HEK293 (cell line): ENCODE data around the gene VSTM2A.

Experiments used
- CTCF ChIA-PET: fragments of 350-600 bp; formaldehyde crosslinking; extraction: SDS; loops from one replicate; lab custom pipeline; 2021; ENCODE audit warnings: antibody characterized with exemption; lab: Yijun Ruan, JAX
- POLR2A ChIA-PET: fragments of 300-600 bp; formaldehyde crosslinking; extraction: SDS; loops from one replicate; lab custom pipeline; 2020; ENCODE audit warnings: antibody characterized with exemption, inconsistent platforms; lab: Yijun Ruan, JAX
- H3K27ac ChIP-seq: fragments of 200-500 bp; sonication (Bioruptor generic); 2 replicates; pipeline ENCODE4 v1.5.1; 2014; ENCODE audit warnings: low read depth, low read length, control low read depth, inconsistent platforms; ENCODE audit errors: extremely low read depth
- H3K36me3 ChIP-seq, 2 experiments: fragments of 200-500 bp in 1 of 2; sonication (Bioruptor generic) in 1 of 2; 1 replicate in 1 of 2; 2 replicates in 1 of 2; pipeline ENCODE4 v1.5.1; 2014 to 2017; ENCODE audit warnings: inconsistent platforms in 2 of 2, low read length in 2 of 2; ENCODE audit not compliant: control insufficient read depth in 2 of 2, insufficient read depth in 1 of 2
- H3K4me1 ChIP-seq: fragments of 200-500 bp; sonication (Bioruptor generic); 2 replicates; pipeline ENCODE4 v1.5.1; 2014; ENCODE audit warnings: mild to moderate bottlenecking, low read length, inconsistent platforms; ENCODE audit not compliant: control insufficient read depth, insufficient read depth
- H3K4me3 ChIP-seq: 2 replicates; pipeline ENCODE4 v1.5.1; 2011; ENCODE audit warnings: low read depth, mild to moderate bottlenecking, control low read depth, low read length, moderate library complexity
- H3K9me3 ChIP-seq: fragments of 200-500 bp; sonication (Bioruptor generic); 2 replicates; pipeline ENCODE4 v1.5.1; 2014; ENCODE audit warnings: low read depth, low read length, inconsistent platforms; ENCODE audit not compliant: control insufficient read depth, insufficient read depth
- CTCF ChIP-seq: fragments of 450-650 bp; formaldehyde crosslinking; IDR thresholded peaks from 2 replicates; pipeline ENCODE4 v1.5.1; 2016; ENCODE audit warnings: missing biosample characterization, missing genetic modification characterization
- KLF7 ChIP-seq: fragments of 450-650 bp; formaldehyde crosslinking; IDR thresholded peaks from 2 replicates; pipeline ENCODE4 v1.5.1; 2016; ENCODE audit warnings: missing biosample characterization, missing genetic modification characterization, borderline replicate concordance
- MEIS1 ChIP-seq: sonication (generic); formaldehyde crosslinking; IDR thresholded peaks from 2 replicates; pipeline ENCODE4 v1.8.1; 2022; ENCODE audit warnings: missing genetic modification reagents, mild to moderate bottlenecking, borderline replicate concordance
- PRDM1 ChIP-seq: fragments of 450-650 bp; formaldehyde crosslinking; IDR thresholded peaks from 2 replicates; pipeline ENCODE4; 2016; ENCODE audit warnings: missing biosample characterization, missing genetic modification characterization
- RBAK ChIP-seq: fragments of 450-650 bp; formaldehyde crosslinking; IDR thresholded peaks from 2 replicates; pipeline ENCODE4 v1.5.1; 2016; ENCODE audit warnings: missing biosample characterization, missing genetic modification characterization
- SETDB1 ChIP-seq: IDR thresholded peaks from one replicate; pipeline ENCODE4 v1.6.1; 2017; ENCODE audit warnings: mild to moderate bottlenecking, low read length, moderate library complexity, mixed read lengths; ENCODE audit not compliant: insufficient read length
- WT1 ChIP-seq: fragments of 450-650 bp; formaldehyde crosslinking; IDR thresholded peaks from 2 replicates; pipeline ENCODE4 v1.5.1; 2016; ENCODE audit warnings: missing biosample characterization, missing genetic modification characterization
- ZBTB20 ChIP-seq: fragments of 450-650 bp; formaldehyde crosslinking; IDR thresholded peaks from 2 replicates; pipeline ENCODE4 v1.5.1; 2016; ENCODE audit warnings: missing biosample characterization, missing genetic modification characterization
- ZBTB26 ChIP-seq: fragments of 450-650 bp; formaldehyde crosslinking; optimal IDR thresholded peaks from 2 replicates; pipeline ENCODE3; 2016; ENCODE audit warnings: missing biosample characterization, mild to moderate bottlenecking, missing genetic modification characterization
- ZFP3 ChIP-seq: fragments of 450-650 bp; formaldehyde crosslinking; IDR thresholded peaks from 2 replicates; pipeline ENCODE4 v1.5.1; 2016; ENCODE audit warnings: low read depth, missing biosample characterization, missing genetic modification characterization
- ZNF10 ChIP-seq: fragments of 450-650 bp; formaldehyde crosslinking; IDR thresholded peaks from 2 replicates; pipeline ENCODE4 v1.5.1; 2017; ENCODE audit warnings: missing biosample characterization, missing genetic modification characterization
- ZNF132 ChIP-seq: fragments of 450-650 bp; formaldehyde crosslinking; IDR thresholded peaks from 2 replicates; pipeline ENCODE4 v1.5.1; 2017; ENCODE audit warnings: missing biosample characterization, missing genetic modification characterization, borderline replicate concordance
- ZNF202 ChIP-seq: fragments of 450-650 bp; formaldehyde crosslinking; IDR thresholded peaks from 2 replicates; pipeline ENCODE4 v1.5.1; 2016; ENCODE audit warnings: missing biosample characterization, missing genetic modification characterization, borderline replicate concordance
- ZNF302 ChIP-seq: fragments of 450-650 bp; formaldehyde crosslinking; IDR thresholded peaks from 2 replicates; pipeline ENCODE4 v1.5.1; 2016; ENCODE audit warnings: missing biosample characterization, missing genetic modification characterization, low read depth
- ZNF311 ChIP-seq: fragments of 450-650 bp; formaldehyde crosslinking; IDR thresholded peaks from 2 replicates; pipeline ENCODE4 v1.5.1; 2017; ENCODE audit warnings: missing biosample characterization, missing genetic modification characterization, borderline replicate concordance
- ZNF354C ChIP-seq: fragments of 450-650 bp; formaldehyde crosslinking; IDR thresholded peaks from 2 replicates; pipeline ENCODE4 v1.5.1; 2016; ENCODE audit warnings: missing biosample characterization, missing genetic modification characterization, low read depth, borderline replicate concordance
- ZNF626 ChIP-seq: fragments of 450-650 bp; sonication (Bioruptor Pico); formaldehyde crosslinking; IDR thresholded peaks from 2 replicates; pipeline ENCODE4 v1.5.1; 2018; ENCODE audit warnings: missing biosample characterization, missing genetic modification characterization, inconsistent platforms
- ZNF654 ChIP-seq: fragments of 450-650 bp; formaldehyde crosslinking; IDR thresholded peaks from 2 replicates; pipeline ENCODE4 v1.5.1; 2016; ENCODE audit warnings: low read depth, missing biosample characterization, missing genetic modification characterization
- ZNF785 ChIP-seq: fragments of 450-650 bp; formaldehyde crosslinking; IDR thresholded peaks from 2 replicates; pipeline ENCODE4 v1.5.1; 2016; ENCODE audit warnings: missing biosample characterization, missing genetic modification characterization
- ZSCAN5A ChIP-seq: fragments of 450-650 bp; formaldehyde crosslinking; IDR thresholded peaks from 2 replicates; pipeline ENCODE4 v1.5.1; 2016; ENCODE audit warnings: missing biosample characterization, missing genetic modification characterization
- TF ChIP-seq, protein P1 (sequence below): IDR thresholded peaks from 2 replicates; pipeline ENCODE4 v1.6.1; 2011; ENCODE audit warnings: mild to moderate bottlenecking, low read depth, low read length, borderline replicate concordance

Gene VSTM2A

GRCh38 chr7:54556121-54556520 lies 13.9 kb downstream of the VSTM2A start (continued):
- TF ChIP-seq SETDB1 (no peak), ZNF132 (tag by site-specific recombination) (no peak), ZBTB26 (tag by site-specific recombination) (no peak), PRDM1 (tag by site-specific recombination) (no peak), ZNF311 (tag by site-specific recombination) (no peak)

DNA sequence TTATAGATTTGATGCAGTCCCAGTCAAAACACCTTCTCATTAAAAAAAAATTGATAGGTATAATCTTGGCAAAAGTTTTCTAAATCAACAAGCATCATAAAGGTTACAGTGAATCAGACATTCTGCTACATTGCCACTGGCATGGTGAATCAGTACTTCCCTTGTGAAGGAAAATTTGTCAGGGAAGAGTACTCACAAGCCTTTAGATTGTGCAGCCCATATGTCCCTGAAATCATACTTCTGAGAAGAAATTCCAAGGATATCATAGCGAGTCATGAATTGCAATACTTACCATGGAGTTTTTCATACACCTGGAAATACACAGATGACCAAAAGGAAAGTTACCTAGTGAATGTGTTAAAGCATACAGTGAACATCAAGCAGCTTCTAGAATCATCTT lies 17.2 kb downstream of the VSTM2A start:
- CTCF ChIA-PET, result no interaction called here
- H3K4me3 ChIP-seq, result no peak overlapping the region
- no peaks in the 10 kb centered on the region for H3K4me1 ChIP-seq
- no peaks in the 10 kb centered on the region for H3K9me3 ChIP-seq
- H3K36me3 ChIP-seq, result no peaks in the 10 kb centered on the region
- POLR2A ChIA-PET, result no interaction called here
- H3K27ac ChIP-seq, result no peak overlapping the region
- no peak for TF ChIP-seq ZNF354C (tag by site-specific recombination)

GRCh38 chr7:54560198-54560597 lies 18.0 kb downstream of the VSTM2A start:
- no peaks in the 10 kb centered on the region for H3K36me3 ChIP-seq
- no peak for TF ChIP-seq ZNF654 (tag by site-specific recombination)
- TF ChIP-seq MEIS1 (CRISPR knock-in tag), result no peak

GRCh38 chr7:54560723-54561122 lies 18.5 kb downstream of the VSTM2A start:
- ChIA-PET POLR2A (no interaction called here), CTCF (no interaction called here)
- no peaks in the 10 kb centered on the region for H3K9me3 ChIP-seq
- H3K4me1 ChIP-seq, result no peaks in the 10 kb centered on the region
- no peak overlapping the region for H3K4me3 ChIP-seq
- TF ChIP-seq CTCF (tag by site-specific recombination) (no peak), ZNF785 (no peak), ZNF202 (tag by site-specific recombination) (no peak), WT1 (tag by site-specific recombination) (no peak), KLF7 (tag by site-specific recombination) (no peak)
- TF ChIP-seq, all 188 proteins: peak for 0
- Histone ChIP-seq H3K27ac (no peak overlapping the region), H3K36me3 (no peaks in the 10 kb centered on the region)

More at GRCh38 chr7:54560198-54560597, 18.0 kb downstream of the VSTM2A start:
- Histone ChIP-seq H3K4me3 (no peak overlapping the region), H3K9me3 (no peaks in the 10 kb centered on the region), H3K27ac (no peak overlapping the region), H3K4me1 (no peaks in the 10 kb centered on the region)
- ChIA-PET POLR2A (no interaction called here), CTCF (no interaction called here)

DNA sequence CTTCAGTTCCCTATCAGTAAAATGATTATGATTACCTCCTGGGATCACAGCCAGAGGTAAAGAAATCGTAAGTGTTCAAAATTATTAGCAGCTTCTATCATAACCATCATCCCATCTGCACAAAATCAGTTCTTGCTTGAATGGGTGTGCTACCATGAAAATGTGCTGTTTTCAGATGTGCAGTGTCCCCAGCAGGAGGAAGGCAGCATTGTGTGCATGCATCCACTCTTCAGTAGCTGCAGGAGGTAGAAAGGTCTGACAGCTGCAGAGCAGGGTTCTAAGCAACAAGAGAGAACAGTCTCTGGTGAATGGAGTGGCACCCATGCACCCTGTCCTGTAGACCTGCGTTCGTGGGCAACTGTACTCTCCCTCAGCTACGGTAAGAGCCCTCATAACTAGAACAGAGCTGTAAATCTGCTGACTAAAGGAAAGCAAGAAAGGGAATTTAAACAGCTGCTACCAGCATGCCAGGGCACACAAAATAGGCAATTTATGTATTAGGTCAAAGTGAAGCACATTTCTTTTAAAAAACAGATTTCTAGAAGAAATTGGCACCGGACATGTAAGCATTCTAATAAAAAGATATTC lies 21.2 kb downstream of the VSTM2A start:
- ChIA-PET CTCF (interaction anchor here (0.5 kb wide), 1 partner anchor 9 kb away, joined by 3 read pairs; no protein-coding TSS in a partner anchor), POLR2A (no interaction called here)
- no peaks in the 10 kb centered on the region for H3K9me3 ChIP-seq
- no peak overlapping the region for H3K4me3 ChIP-seq
- no peak overlapping the region for H3K27ac ChIP-seq
- H3K36me3 ChIP-seq, result no peaks in the 10 kb centered on the region
- H3K4me1 ChIP-seq, result no peaks in the 10 kb centered on the region
- TF ChIP-seq, protein P1, sequence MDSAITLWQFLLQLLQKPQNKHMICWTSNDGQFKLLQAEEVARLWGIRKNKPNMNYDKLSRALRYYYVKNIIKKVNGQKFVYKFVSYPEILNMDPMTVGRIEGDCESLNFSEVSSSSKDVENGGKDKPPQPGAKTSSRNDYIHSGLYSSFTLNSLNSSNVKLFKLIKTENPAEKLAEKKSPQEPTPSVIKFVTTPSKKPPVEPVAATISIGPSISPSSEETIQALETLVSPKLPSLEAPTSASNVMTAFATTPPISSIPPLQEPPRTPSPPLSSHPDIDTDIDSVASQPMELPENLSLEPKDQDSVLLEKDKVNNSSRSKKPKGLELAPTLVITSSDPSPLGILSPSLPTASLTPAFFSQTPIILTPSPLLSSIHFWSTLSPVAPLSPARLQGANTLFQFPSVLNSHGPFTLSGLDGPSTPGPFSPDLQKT, result no peak
- no peak for TF ChIP-seq ZNF626 (tag by site-specific recombination)
- TF ChIP-seq ZFP3, result no peak
- no peak for TF ChIP-seq ZBTB20 (tag by site-specific recombination)
- TF ChIP-seq ZSCAN5A (tag by site-specific recombination), result no peak
- no peak for TF ChIP-seq ZNF10
- TF ChIP-seq ZNF202 (tag by site-specific recombination), result no peak
- TF ChIP-seq RBAK (tag by site-specific recombination), result no peak
- TF ChIP-seq ZNF302 (tag by site-specific recombination), result no peak
